SIG-M5 (cell line): ENCODE measurements around the gene AGTRAP.
A peak's percentile ranks its signal among the peaks of the same experiment; 100 is the strongest.

ENCODE experiments used
- DNase-seq: peaks from one replicate; lab custom pipeline; 2025; lab: John Stamatoyannopoulos, UW

AGTRAP gene

GRCh38 chr1:11736746-11737639 is 1.1 kb downstream of the AGTRAP start:
- peak; percentile 64 for DNase-seq

- DNase-seq: no peak
Observed at GRCh38 chr1:11738096-11738495, 2.2 kb downstream of the AGTRAP start.

- no peak for DNase-seq
Observed at GRCh38 chr1:11738783-11739182, 2.8 kb downstream of the AGTRAP start.

- no peak for DNase-seq
Observed at GRCh38 chr1:11740258-11741192, 4.6 kb downstream of the AGTRAP start.

GRCh38 chr1:11741482-11741881 is 5.5 kb downstream of the AGTRAP start:
- DNase-seq: no peak

- DNase-seq: no peak
Observed at GRCh38 chr1:11741919-11742558, 6.1 kb downstream of the AGTRAP start.

- no peak for DNase-seq
Observed at GRCh38 chr1:11744287-11744686, 8.4 kb downstream of the AGTRAP start.

GRCh38 chr1:11746092-11746491 is 10.2 kb downstream of the AGTRAP start:
- DNase-seq: no peak

- no peak for DNase-seq
Observed at GRCh38 chr1:11746795-11747487, 11.0 kb downstream of the AGTRAP start.

GRCh38 chr1:11748294-11749202 is 12.6 kb downstream of the AGTRAP start:
- no peak for DNase-seq

GRCh38 chr1:11749203-11749689 is 13.3 kb downstream of the AGTRAP start:
- DNase-seq: no peak

- DNase-seq: no peak
Observed at GRCh38 chr1:11749996-11750395, 14.1 kb downstream of the AGTRAP start.

- DNase-seq: no peak
Observed at GRCh38 chr1:11751087-11751486, 15.2 kb downstream of the AGTRAP start.

- no peak for DNase-seq
Observed at GRCh38 chr1:11752359-11753088, 16.6 kb downstream of the AGTRAP start.

GRCh38 chr1:11753555-11754208 is 17.7 kb downstream of the AGTRAP start:
- no peak for DNase-seq

GRCh38 chr1:11757047-11757446 is 21.1 kb downstream of the AGTRAP start:
- no peak for DNase-seq

GRCh38 chr1:11759791-11760190 is 23.9 kb downstream of the AGTRAP start:
- DNase-seq: no peak

GRCh38 chr1:11761285-11761684 is 25.3 kb downstream of the AGTRAP start:
- no peak for DNase-seq

- DNase-seq: no peak
Observed at GRCh38 chr1:11761988-11762406, 26.1 kb downstream of the AGTRAP start, which contains the start of gene C1orf167. C1orf167 (plus strand) TSS chr1:11762193; CDS start chr1:11764401, 2,208 bp downstream.
